Nephron progenitor cell (in vitro differentiated cells): ENCODE data around the gene SLC25A34.

Experiments used
- DNase-seq: peaks from one replicate; pipeline ENCODE4 v3.0.0; 2021
- H3K27ac Mint-ChIP-seq: 2 replicates; pipeline ENCODE4 v1.8.0; 2021; ENCODE audit warnings: mild to moderate bottlenecking, moderate library complexity, mixed read lengths
- H3K27me3 Mint-ChIP-seq: 2 replicates; pipeline ENCODE4 v1.8.0; 2021; ENCODE audit warnings: mild to moderate bottlenecking, low read depth, mixed read lengths; ENCODE audit not compliant: poor library complexity
- H3K36me3 Mint-ChIP-seq: 2 replicates; pipeline ENCODE4 v1.8.0; 2021; ENCODE audit warnings: low read depth, mixed read lengths
- H3K4me1 Mint-ChIP-seq: 2 replicates; pipeline ENCODE4 v1.8.0; 2021; ENCODE audit warnings: mixed read lengths
- H3K4me3 Mint-ChIP-seq: 2 replicates; pipeline ENCODE4 v1.8.0; 2021; ENCODE audit warnings: mild to moderate bottlenecking, moderate library complexity, mixed read lengths
- H3K9me3 Mint-ChIP-seq: 2 replicates; pipeline ENCODE4 v1.8.0; 2021; ENCODE audit warnings: mild to moderate bottlenecking, moderate library complexity, mixed read lengths
- CTCF ChIP-seq: fragments of 200-600 bp; sonication (generic); IDR thresholded peaks from 2 replicates; pipeline ENCODE4 v1.5.0; 2021; ENCODE audit warnings: antibody characterized with exemption

SLC25A34 gene

GRCh38 chr1:15727424-15727823, 8.6 kb upstream of the SLC25A34 start:
- no peak overlapping the region for H3K27ac Mint-ChIP-seq

GRCh38 chr1:15727866-15728534, 8.1 kb upstream of the SLC25A34 start:
- Mint-ChIP-seq H3K36me3 (peaks cover 13% of the 10 kb centered on the region), H3K27me3 (no peaks in the 10 kb centered on the region), H3K4me3 (no peak overlapping the region), H3K27ac (no peak overlapping the region), H3K4me1 (peaks cover 12% of the 10 kb centered on the region), H3K9me3 (no peaks in the 10 kb centered on the region)
- no peak for DNase-seq
- no peak for TF ChIP-seq CTCF

More at GRCh38 chr1:15727424-15727823, 8.6 kb upstream of the SLC25A34 start:
- peaks cover 19% of the 10 kb centered on the region for H3K36me3 Mint-ChIP-seq
- no peaks in the 10 kb centered on the region for H3K27me3 Mint-ChIP-seq
- H3K9me3 Mint-ChIP-seq, result no peaks in the 10 kb centered on the region
- TF ChIP-seq CTCF, result no peak
- DNase-seq, result no peak
- H3K4me3 Mint-ChIP-seq, result no peak overlapping the region
- H3K4me1 Mint-ChIP-seq, result peaks cover 12% of the 10 kb centered on the region

- Mint-ChIP-seq H3K4me1 (peaks cover 12% of the 10 kb centered on the region), H3K27ac (peak overlapping the region; percentile 83), H3K4me3 (no peak overlapping the region), H3K36me3 (peaks cover 13% of the 10 kb centered on the region), H3K9me3 (no peaks in the 10 kb centered on the region), H3K27me3 (no peaks in the 10 kb centered on the region)
- TF ChIP-seq CTCF, result no peak
- no peak for DNase-seq
Observed at GRCh38 chr1:15728937-15729657, 7.0 kb upstream of the SLC25A34 start.

GRCh38 chr1:15730423-15730822, 5.6 kb upstream of the SLC25A34 start:
- Mint-ChIP-seq H3K36me3 (peaks cover 13% of the 10 kb centered on the region), H3K27ac (no peak overlapping the region), H3K27me3 (no peaks in the 10 kb centered on the region), H3K4me3 (no peak overlapping the region), H3K9me3 (no peaks in the 10 kb centered on the region), H3K4me1 (peaks cover 7% of the 10 kb centered on the region)
- TF ChIP-seq CTCF, result no peak
- no peak for DNase-seq

- no peak for TF ChIP-seq CTCF
- Mint-ChIP-seq H3K4me1 (peaks cover 4% of the 10 kb centered on the region), H3K4me3 (no peak overlapping the region), H3K36me3 (peaks cover 11% of the 10 kb centered on the region), H3K27me3 (no peaks in the 10 kb centered on the region), H3K27ac (no peak overlapping the region), H3K9me3 (no peaks in the 10 kb centered on the region)
- no peak for DNase-seq
Observed at GRCh38 chr1:15730936-15731335, 5.1 kb upstream of the SLC25A34 start.
